ENCODE data around the gene TMEM171.

- TF ChIP-seq EZH2 (IDR thresholded peaks at IDR 0.05) (no peak), CTCF (IDR thresholded peaks at IDR 0.05) (no peak), EZH2phosphoT487 (IDR thresholded peaks at IDR 0.05) (no peak)
Measured at GRCh38 chr5:73112359-73112758, 8.0 kb upstream of the TMEM171 start.

All from neural progenitor cell (in vitro differentiated cells).